GM12873 (cell line): ENCODE measurements around the gene TSPO.

Source experiments
- TF ChIP-seq, protein P1 (sequence below): IDR thresholded peaks from 2 replicates; pipeline ENCODE4 v1.5.1; 2012; ENCODE audit warnings: low read depth, mild to moderate bottlenecking, moderate library complexity, low read length, control low read depth; ENCODE audit not compliant: insufficient read depth; ENCODE audit errors: missing control alignments

The TSPO gene

DNA sequence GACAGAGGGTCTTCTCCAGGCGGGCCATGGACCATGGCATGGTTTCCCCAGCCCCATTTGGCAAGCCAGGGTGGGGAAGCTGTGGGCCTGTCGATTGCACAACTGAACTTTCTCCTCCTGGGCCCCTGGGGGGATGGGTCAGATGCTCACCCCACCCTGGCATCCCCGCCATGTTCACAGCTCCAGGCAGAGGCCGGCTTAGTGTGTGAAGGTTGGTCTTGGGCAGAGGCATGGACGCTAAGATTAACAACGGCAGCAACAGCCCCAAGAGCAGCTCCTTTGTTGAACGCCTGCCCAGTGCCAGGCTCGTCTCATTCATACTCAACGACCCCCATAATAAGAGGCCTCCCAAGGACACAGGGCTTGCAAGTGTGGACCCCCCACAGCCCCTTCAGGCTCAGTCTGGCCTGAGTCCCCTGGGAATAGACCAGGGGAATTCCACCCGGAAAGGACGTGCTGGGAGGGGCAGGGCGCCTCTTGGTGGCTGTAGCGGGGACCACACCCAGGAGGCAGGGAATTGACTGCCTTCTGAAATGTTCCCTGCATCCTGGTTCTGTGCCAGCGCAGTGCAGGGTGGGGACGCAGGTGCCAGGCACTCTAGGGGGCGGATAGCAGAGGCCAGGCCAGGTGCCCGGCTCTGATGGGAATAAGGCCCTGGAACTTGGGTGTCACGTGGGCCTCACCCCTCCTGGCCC, 8.3 kb downstream of the TSPO start:
- TF ChIP-seq, protein P1, sequence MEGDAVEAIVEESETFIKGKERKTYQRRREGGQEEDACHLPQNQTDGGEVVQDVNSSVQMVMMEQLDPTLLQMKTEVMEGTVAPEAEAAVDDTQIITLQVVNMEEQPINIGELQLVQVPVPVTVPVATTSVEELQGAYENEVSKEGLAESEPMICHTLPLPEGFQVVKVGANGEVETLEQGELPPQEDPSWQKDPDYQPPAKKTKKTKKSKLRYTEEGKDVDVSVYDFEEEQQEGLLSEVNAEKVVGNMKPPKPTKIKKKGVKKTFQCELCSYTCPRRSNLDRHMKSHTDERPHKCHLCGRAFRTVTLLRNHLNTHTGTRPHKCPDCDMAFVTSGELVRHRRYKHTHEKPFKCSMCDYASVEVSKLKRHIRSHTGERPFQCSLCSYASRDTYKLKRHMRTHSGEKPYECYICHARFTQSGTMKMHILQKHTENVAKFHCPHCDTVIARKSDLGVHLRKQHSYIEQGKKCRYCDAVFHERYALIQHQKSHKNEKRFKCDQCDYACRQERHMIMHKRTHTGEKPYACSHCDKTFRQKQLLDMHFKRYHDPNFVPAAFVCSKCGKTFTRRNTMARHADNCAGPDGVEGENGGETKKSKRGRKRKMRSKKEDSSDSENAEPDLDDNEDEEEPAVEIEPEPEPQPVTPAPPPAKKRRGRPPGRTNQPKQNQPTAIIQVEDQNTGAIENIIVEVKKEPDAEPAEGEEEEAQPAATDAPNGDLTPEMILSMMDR: peak; percentile 43

DNA sequence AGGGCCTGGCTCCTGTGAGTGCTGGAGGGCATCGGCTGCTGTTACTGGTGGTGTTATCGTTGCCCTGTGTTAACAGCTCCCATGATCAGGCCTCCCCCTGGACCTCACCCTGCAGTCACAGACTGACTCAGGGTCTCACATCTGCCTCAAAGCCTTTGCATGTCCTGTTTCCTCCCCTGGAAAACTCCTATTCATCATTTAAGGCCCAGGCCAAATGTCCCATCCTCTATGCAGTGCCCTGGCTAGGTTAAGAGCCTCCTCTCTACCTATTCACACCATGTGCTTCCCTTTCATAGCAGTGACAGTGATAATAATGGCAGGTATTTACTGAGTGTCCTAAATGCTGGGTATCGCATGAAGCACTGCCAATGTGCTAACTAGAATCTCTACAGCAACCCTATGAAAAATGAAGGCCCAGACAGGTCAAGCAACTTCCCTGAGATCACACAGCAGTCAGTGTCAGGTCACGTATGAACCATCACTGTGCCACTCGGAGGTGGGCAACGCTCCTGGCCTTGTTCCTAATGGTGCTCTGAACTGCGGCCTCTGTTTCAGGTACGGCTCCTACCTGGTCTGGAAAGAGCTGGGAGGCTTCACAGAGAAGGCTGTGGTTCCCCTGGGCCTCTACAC, 9.3 kb downstream of the TSPO start:
- TF ChIP-seq, protein P1: no peak

DNA sequence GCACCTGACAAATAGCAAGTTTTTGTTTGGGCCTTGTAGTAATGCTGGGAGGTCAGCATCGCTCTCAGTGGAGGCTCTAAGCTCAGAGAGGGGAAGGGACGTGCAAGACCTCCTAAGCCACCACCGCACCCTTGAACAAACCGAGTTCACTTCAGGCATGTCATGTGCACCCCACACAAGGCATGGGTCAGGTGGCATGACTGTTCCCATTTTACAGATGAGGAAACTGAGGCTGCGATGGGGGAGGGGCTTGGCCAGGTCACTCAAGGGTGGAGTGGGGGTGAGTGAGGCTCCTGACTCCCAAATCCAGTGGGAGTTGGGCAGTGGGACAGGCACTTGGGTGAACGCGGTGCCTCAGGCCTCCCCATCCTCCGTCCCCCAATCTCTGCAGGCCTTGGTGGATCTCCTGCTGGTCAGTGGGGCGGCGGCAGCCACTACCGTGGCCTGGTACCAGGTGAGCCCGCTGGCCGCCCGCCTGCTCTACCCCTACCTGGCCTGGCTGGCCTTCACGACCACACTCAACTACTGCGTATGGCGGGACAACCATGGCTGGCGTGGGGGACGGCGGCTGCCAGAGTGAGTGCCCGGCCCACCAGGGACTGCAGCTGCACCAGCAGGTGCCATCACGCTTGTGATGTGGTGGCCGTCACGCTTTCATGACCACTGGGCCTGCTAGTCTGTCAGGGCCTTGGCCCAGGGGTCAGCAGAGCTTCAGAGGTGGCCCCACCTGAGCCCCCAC, 11.2 kb downstream of the TSPO start:
- TF ChIP-seq, protein P1: no peak

DNA sequence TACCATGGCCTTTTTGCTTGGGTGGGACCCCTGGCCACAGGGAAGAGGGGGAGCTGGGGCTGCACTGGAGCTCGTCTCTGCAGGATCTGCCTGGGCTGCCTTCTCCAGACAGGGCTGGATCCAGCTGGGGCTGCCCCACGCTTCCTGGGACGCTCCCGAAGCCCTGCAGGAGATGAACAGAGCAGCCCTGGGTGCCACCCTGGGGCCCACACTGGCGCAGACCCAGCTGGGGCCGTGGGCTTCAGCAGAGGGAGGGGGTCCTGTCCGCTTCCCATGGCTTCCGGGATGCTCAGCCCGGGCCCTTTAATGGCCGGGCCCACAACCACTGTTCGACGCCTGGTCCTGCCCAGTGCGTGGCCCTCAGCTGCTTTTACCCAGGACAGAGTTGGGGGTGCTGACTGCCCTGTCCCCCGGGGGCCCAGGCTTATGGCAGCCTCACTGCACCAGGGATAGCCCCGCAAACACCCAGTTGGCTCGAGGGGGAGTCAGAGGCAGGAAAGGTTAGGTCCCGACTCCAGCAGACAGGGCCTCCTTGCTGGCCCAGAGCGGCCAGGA, 12.0 kb downstream of the TSPO start:
- TF ChIP-seq, protein P1: no peak

DNA sequence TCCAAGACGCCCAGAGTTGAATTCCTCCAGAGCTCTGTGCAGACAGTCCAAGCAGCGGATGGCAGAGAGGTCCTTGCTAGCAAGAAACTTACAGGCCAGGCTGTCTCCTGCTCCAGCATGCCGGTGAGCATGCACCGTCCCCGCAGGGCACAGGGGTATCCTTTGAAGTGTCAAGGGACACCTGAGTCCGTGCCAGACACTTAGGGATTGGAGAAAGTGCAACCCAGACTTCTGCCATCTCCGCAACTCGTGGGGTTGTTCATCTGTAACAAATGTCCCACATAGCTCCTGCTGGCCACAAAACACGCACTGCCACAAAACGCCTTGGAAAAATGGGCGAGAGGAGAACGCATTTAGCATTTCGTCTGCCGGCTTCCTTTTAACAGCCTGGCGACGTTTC, 13.3 kb downstream of the TSPO start:
- TF ChIP-seq, protein P1: no peak

DNA sequence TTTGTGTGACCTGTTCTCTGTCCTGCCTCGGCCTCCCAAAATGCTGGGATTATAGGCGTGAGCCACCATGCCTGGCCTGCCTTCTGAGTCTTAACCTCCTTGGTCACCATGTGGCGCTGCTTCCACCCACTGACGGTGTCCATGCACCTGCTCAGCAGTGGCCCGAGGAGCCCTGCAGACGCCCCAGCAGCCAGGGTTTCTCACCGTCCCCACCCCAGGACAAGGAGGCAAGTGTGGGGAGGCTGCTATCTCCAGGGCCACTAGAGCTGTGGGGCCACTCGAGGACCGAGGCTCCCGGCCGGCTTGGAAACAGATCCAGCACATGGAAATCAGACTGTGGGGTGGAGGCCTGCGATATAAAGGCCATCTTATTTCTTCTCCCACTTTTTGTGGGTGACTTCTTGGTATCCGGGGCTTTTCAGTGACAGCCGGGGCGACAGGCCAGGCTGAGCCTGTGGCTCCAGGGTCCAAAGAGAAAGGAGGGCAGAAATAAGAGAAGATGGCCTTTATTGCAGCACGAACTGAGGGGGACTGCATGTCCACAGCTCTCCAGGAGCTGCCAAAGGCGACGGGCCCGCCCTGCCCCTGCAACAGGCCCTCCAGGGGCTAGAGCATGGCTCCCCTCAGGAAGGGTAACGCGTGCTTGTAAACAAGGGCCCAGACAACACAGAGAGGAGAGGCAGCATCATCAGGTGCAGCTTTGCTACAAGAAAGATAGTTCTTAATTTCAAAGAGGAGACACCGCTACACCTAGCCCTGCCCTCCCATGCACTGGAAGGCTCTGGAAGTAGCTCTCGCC, 15.0 kb downstream of the TSPO start:
- TF ChIP-seq, protein P1: no peak

DNA sequence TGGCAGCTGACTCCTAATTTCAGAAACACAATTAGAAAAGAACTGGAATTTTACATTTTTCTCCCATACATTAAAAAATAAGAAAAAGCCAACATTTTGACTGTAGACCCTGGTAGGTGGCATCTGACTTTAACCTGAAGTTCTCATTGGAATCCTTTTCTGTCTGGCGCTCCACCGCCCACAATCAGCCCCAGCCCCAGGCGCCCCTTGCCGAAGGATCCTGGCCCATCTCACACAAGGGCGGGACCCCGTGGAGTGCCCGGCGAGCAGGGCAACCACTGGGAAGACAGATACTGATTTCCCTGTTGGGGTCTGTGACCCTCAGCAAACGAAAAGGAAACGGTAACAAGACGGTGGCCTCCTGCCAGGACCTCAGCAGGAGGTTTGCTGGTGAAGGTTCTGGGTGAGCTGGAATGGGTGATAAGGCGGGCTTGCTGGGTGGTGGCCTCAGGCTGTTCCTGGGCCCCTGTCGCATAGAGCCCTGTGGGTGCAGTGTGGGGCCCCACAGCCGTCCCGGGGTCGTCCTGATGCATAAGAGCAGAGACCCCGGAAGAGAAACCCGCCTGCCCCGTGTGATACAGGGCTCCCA, 15.7 kb downstream of the TSPO start:
- TF ChIP-seq, protein P1: no peak
